ENCODE measurements around the gene TIMM44. TPM values are rescaled to one million over a fixed set of nuclear protein-coding genes. Genes with fewer than 3 reads are reported as not detected.
"Not testable (repeated sequence)": the region's sequence is repeated elsewhere in the genome, so short reads cannot be mapped to it uniquely, and the experiment has no call there.

Gene TIMM44
- total RNA-seq, 1 donor from 2014 or later, result 67.4 TPM

GRCh38 chr19:7926727-7927604, 16.5 kb downstream of the TIMM44 start:
- intact Hi-C loops (cut with micrococcal nuclease), result loop anchor here (10.0 kb wide), 2 partner anchors 398 to 588 kb away; partner anchors contain the start of genes NDUFA7, RPS28 and ZNF414

- intact Hi-C loops (cut with micrococcal nuclease), result loop anchor here (10.0 kb wide), 2 partner anchors 399 to 589 kb away; partner anchors contain the start of genes NDUFA7, RPS28 and ZNF414
These were observed 17.3 kb downstream of the TIMM44 start, which contains the start of gene CTXN1 for GRCh38 chr19:7926021-7926726. CTXN1 (minus strand) TSS chr19:7926135; CDS start chr19:7925538, 597 bp downstream.

- intact Hi-C loops (cut with micrococcal nuclease), result loop anchor here (1.0 to 10.0 kb wide), 4 partner anchors 18 to 589 kb away; partner anchors contain the start of genes NDUFA7, RPS28, TIMM44 and ZNF414
These were observed 18.2 kb downstream of the TIMM44 start for GRCh38 chr19:7925171-7925851.

GRCh38 chr19:7924651-7925170, 18.8 kb downstream of the TIMM44 start:
- intact Hi-C loops (cut with micrococcal nuclease), result loop anchor here (1.0 to 10.0 kb wide), 6 partner anchors 19 to 1552 kb away; partner anchors contain the start of genes ALKBH7, NDUFA7, RPS28 and TIMM44

GRCh38 chr19:7924241-7924640, 19.2 kb downstream of the TIMM44 start:
- intact Hi-C loops (cut with micrococcal nuclease), result loop anchor here (5.0 to 10.0 kb wide), 4 partner anchors 242 to 1552 kb away; partner anchors contain the start of genes ALKBH7, NDUFA7, RPS28 and TRAPPC5

GRCh38 chr19:7923295-7924191, 19.9 kb downstream of the TIMM44 start:
- intact Hi-C loops (cut with micrococcal nuclease), result loop anchor here (5.0 to 10.0 kb wide), 4 partner anchors 241 to 1551 kb away; partner anchors contain the start of genes ALKBH7, NDUFA7, RPS28 and TRAPPC5

- intact Hi-C loops (cut with micrococcal nuclease), result loop anchor here (5.0 to 10.0 kb wide), 4 partner anchors 241 to 1551 kb away; partner anchors contain the start of genes ALKBH7, NDUFA7, RPS28 and TRAPPC5
These were observed 20.6 kb downstream of the TIMM44 start for GRCh38 chr19:7922836-7923195.

- intact Hi-C loops (cut with micrococcal nuclease), result loop anchor here (2.0 to 10.0 kb wide), 9 partner anchors 69 to 1871 kb away; partner anchors contain the start of genes ALKBH7, ELAVL1, NDUFA7 and PNPLA6
These were observed 21.3 kb downstream of the TIMM44 start for GRCh38 chr19:7921967-7922835.

GRCh38 chr19:7921302-7921966, 22.0 kb downstream of the TIMM44 start:
- intact Hi-C loops (cut with micrococcal nuclease), result loop anchor here (2.0 to 10.0 kb wide), 9 partner anchors 69 to 1871 kb away; partner anchors contain the start of genes ALKBH7, ELAVL1, NDUFA7 and PNPLA6

GRCh38 chr19:7920519-7921301, 22.8 kb downstream of the TIMM44 start:
- intact Hi-C loops (cut with micrococcal nuclease), result loop anchor here (1.0 to 10.0 kb wide), 18 partner anchors 17 to 1872 kb away; partner anchors contain the start of genes ALKBH7, ELAVL1, MAP2K7 and MARCHF2

GRCh38 chr19:7919610-7920518, 23.6 kb downstream of the TIMM44 start, which contains the start of gene SNAPC2:
SNAPC2 (plus strand) TSS chr19:7920338; CDS start chr19:7920367, 29 bp downstream.
- intact Hi-C loops (cut with micrococcal nuclease), result loop anchor here (1.0 to 10.0 kb wide), 18 partner anchors 17 to 1873 kb away; partner anchors contain the start of genes ALKBH7, ELAVL1, MAP2K7 and MARCHF2

- intact Hi-C loops (cut with micrococcal nuclease), result no loop called here
These were observed 24.6 kb downstream of the TIMM44 start for GRCh38 chr19:7918615-7919421.

- intact Hi-C loops (cut with micrococcal nuclease), result not testable (repeated sequence)
These were observed 25.3 kb downstream of the TIMM44 start for GRCh38 chr19:7918062-7918614.
